GM19455 (cell line): ENCODE measurements around the gene NEK6.

ENCODE experiments used
- ATAC-seq: cut with Tn5 transposase; IDR thresholded peaks from one replicate; pipeline ENCODE4 v1.9.1; 2021; ENCODE audit not compliant: unreplicated experiment

NEK6 gene

DNA sequence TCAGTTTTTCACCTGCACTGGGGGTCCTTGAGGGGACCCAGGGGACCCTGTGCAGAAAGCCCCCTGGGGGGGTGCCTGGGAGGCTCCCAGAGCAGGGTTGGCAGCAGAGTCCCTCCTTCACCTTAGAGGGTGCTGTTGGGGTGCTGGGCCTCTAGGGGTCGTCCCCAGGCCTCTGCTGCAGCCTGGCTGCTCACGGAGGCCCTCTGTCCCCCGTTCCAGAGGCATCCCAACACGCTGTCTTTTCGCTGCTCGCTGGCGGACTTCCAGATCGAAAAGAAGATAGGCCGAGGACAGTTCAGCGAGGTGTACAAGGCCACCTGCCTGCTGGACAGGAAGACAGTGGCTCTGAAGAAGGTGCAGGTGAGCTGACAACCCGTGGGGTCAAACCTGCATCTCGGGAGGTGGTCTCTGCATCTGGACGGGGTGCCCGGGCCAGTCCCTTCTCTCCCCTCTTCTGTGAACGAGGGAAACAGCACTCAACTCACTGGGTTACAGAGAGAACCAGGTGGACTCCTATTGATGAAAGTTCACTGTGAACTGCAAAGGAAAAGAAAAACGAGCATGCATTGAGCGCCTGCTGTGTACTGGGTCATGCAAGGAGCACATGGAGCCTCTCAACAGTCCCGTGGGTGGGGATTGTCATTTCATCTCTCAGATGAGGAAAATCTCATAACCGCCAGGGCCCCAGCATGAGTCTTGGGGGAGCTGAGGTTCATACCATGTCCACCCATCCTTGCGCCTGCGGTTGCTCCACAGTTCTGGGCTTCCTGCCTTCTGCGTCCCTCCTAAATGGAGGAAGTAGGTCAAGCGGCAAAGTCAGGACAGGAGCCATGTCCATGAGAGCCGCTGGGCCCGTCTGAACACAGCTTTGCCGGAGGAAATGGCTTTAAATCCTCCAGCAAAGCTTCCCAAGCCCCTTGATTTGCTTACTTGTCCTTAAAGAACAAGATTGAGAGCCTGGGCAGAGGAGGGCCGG is 54.8 kb downstream of the NEK6 start:
- no peak for ATAC-seq

- no peak for ATAC-seq
These were observed 56.2 kb downstream of the NEK6 start for GRCh38 chr9:124313940-124314339.

- ATAC-seq, result no peak
These were observed 58.1 kb downstream of the NEK6 start for GRCh38 chr9:124315882-124316281.

GRCh38 chr9:124320062-124320973 is 62.6 kb downstream of the NEK6 start:
- no peak for ATAC-seq

- ATAC-seq, result no peak
These were observed 63.7 kb downstream of the NEK6 start for GRCh38 chr9:124321416-124321815.

DNA sequence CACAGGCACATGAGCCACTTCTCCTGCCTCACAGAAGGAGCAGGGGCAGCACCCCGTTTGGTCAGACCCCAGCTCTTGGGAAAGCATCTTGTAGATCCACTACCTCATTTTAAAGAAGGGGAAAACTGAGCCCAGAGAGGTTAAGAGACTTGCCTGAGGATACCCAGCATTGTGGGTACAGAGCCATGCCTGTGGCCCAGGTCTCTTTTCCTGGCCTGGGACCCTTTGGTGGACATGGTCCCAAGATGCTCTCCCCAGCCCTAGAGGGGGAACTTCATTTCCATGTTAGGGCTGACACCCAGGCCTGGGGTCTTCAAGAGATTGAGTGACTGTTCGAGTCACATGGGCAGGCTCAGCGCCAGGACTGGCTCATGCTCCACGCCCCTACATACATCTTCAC is 64.2 kb downstream of the NEK6 start:
- no peak for ATAC-seq

GRCh38 chr9:124322618-124323432 is 65.1 kb downstream of the NEK6 start:
- ATAC-seq, result no peak

DNA sequence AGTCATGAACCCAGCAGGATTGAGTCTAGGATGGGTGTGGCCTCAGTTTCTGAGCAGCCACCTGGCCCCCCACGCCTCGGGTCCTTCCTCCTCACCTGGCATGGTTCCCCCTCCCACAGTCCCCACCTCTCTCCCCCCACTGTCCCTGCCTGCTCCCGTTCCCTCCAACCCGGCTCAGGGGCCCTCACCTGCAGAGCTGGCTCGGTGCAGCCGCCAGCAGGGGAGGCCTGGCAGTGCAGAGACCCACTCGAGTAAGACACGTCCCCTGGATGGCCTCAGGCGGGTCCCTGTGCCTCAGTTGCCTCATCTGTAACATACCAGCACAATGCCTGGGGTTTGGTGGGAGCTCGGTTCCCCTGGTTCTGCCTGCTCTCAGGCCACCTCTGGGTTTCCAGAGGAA is 66.2 kb downstream of the NEK6 start:
- ATAC-seq, result no peak

- no peak for ATAC-seq
These were observed 68.1 kb downstream of the NEK6 start for GRCh38 chr9:124325816-124326215.

- no peak for ATAC-seq
These were observed 68.6 kb downstream of the NEK6 start for GRCh38 chr9:124326378-124326777.

DNA sequence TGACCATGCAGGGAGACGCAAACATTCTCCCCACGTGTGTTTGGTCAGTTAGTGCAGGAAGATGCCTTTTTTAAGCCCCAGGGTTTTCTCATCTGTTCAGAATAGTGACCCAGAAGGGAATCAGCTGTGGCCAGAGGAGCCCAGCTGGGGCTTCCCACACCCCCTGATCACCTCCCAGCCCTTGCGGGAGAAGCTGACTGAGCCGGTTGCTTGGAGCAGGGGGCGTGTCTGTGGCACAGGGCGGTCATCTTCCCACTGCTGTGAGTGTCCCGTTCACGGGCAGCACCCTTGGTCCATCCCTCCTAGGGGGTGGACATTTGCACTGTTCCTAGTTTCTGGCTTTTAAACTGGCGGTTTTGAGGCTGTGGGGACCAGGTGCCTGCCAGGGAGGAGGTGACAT is 69.7 kb downstream of the NEK6 start:
- ATAC-seq, result no peak

DNA sequence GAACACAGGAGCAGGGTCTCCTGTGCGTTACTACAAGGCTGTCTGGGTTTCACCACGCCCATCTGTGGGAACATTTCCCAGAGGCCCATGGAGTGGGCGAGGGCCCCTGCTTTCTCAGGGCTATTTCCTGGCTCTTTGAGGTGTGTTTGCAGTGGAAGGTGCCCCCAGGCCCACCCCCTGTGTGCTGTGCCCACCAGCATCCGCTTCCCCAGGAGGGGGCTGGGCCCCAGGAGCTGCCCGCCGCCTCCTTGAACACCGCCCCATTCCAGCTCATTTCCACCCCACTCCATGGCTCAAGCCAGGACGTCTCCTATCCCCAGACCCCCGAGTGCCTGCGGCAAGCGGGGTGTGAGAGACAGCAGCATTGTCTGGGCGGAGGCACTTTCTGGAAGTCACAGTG is 70.5 kb downstream of the NEK6 start:
- no peak for ATAC-seq

DNA sequence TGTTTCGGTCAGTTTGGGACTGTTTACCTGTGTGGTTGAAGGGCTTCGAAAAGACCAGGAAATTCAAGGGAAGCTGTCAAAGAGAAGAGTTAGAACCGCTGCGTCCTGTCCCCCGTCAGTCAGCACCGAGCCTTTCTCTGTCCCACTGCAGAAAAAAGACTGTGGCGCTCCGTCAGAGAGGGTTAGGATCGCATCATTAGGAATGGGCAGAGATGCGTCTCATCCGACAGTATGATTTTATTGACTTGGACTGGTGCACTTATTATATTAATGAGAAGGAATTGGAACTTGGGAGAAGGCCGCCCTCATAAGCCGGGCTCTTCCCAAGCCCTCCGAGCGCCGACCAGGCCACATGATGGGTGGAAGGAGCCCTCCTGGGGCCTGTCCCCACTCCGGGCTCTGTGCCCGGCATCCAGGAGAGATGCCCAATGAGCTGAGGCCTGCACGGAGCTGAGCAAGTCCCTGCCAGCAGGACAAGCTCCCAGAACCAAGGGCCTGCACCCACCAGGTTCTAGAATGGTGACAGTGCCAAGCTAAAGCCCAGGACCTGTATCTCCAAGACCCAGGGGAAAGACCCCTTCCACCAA is 71.5 kb downstream of the NEK6 start:
- ATAC-seq, result no peak

- no peak for ATAC-seq
These were observed 72.4 kb downstream of the NEK6 start for GRCh38 chr9:124330011-124330697.

- ATAC-seq, result no peak
These were observed 73.8 kb downstream of the NEK6 start for GRCh38 chr9:124331580-124331979.

- ATAC-seq, result no peak
These were observed 74.8 kb downstream of the NEK6 start for GRCh38 chr9:124332361-124333202.

DNA sequence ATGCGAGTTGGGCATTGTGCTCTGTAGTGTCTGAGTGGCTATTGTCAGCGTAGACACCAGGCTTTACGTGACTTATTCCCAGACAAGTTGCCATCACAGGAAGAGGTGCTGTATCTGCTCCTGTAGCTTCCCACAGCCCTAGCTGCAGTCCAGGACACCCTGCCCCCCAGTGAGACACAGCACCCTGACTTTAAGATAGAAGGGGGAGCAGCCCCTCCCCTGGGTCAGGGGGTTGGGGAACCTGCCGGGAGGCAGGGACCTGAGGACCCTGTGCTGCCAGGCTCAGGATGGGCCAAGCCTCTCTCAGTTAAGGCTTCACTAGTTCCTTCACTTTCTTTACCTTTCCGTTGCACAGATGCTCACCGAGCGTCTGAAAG is 75.4 kb downstream of the NEK6 start:
- no peak for ATAC-seq

DNA sequence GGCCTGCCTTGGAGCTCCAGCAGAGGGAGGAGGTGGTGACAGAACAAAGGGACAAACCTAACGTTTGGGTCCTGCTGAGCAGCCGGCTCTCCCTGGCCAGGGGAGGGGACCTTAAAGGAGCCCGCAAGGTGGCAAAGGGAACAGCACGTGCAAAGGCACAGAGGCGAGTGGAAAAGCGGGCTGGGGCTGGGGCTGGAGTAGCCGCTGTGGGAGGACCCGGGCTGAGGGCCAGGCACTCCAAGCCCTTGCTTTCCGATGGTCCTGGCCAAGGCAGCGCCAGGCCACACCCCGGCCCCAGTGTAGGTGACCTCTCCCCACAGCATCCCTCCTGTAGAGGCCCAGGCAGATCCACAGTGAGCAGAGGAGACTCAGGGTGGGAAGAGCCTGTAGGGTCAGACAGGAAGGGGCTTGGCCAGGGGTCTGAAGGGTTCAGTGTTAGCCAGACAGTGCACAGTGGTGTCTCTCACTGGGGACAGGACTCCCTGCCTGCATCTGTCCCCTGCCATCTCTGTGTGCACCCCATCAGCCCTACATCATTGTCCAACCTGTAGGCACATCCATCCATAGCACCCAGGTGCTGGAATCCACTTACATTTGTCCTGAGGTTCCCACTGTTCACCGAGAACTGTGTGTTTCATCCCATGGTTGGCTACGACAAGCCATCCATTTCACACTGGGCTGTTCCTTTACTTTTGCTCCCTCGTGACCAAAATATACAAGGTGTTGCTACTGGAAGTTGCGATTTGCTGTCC is 77.0 kb downstream of the NEK6 start:
- no peak for ATAC-seq
